Large intestine (tissue), 12 donors: ENCODE measurements around the gene CCDC88C. TPM values are rescaled to one million over a fixed set of nuclear protein-coding genes. Genes with fewer than 3 reads are reported as not detected.

ENCODE experiments used
- DNase-seq, 2 donors: peaks; one replicate each; pipeline versions ENCODE4 v3.0.0 to v3.0.0-alpha.2; 2013
- H3K27ac ChIP-seq: one replicate; pipeline ENCODE4 v1.5.1; 2013; ENCODE audit warnings: low read length
- H3K27me3 ChIP-seq: 2 replicates; pipeline ENCODE4 v1.6.1; 2013; ENCODE audit warnings: low read length; ENCODE audit not compliant: control insufficient read depth, insufficient read depth
- H3K36me3 ChIP-seq: 2 replicates; pipeline ENCODE4 v1.6.1; 2013; ENCODE audit warnings: low read length; ENCODE audit not compliant: control insufficient read depth, insufficient read depth
- H3K4me1 ChIP-seq: one replicate; pipeline ENCODE4 v1.6.1; 2013; ENCODE audit warnings: low read length; ENCODE audit not compliant: control insufficient read depth, insufficient read depth
- H3K4me3 ChIP-seq: one replicate; pipeline ENCODE4 v1.5.1; 2013; ENCODE audit warnings: low read length
- H3K9me3 ChIP-seq: one replicate; pipeline ENCODE4 v1.6.1; 2013; ENCODE audit warnings: mild to moderate bottlenecking, low read depth, low read length, moderate library complexity; ENCODE audit not compliant: control insufficient read depth
- WGBS: methylation state at CpG from one replicate; pipeline ENCODE4 v1.1.5; 2013; ENCODE audit warnings: low lambda C conversion rate; ENCODE audit not compliant: insufficient coverage; 5-methylcytosine and 5-hydroxymethylcytosine counted together
- long read RNA-seq, 11 donors: transcript quantifications; one replicate each; lab custom pipeline, GENCODE V29; 2026
- polyA plus RNA-seq: library from polyadenylated mRNA; unstranded; fragments of 120-200 nt; gene quantifications from one replicate; pipeline ENCODE4 v1.2.1, GENCODE V29; 2013

The CCDC88C gene, protein sequence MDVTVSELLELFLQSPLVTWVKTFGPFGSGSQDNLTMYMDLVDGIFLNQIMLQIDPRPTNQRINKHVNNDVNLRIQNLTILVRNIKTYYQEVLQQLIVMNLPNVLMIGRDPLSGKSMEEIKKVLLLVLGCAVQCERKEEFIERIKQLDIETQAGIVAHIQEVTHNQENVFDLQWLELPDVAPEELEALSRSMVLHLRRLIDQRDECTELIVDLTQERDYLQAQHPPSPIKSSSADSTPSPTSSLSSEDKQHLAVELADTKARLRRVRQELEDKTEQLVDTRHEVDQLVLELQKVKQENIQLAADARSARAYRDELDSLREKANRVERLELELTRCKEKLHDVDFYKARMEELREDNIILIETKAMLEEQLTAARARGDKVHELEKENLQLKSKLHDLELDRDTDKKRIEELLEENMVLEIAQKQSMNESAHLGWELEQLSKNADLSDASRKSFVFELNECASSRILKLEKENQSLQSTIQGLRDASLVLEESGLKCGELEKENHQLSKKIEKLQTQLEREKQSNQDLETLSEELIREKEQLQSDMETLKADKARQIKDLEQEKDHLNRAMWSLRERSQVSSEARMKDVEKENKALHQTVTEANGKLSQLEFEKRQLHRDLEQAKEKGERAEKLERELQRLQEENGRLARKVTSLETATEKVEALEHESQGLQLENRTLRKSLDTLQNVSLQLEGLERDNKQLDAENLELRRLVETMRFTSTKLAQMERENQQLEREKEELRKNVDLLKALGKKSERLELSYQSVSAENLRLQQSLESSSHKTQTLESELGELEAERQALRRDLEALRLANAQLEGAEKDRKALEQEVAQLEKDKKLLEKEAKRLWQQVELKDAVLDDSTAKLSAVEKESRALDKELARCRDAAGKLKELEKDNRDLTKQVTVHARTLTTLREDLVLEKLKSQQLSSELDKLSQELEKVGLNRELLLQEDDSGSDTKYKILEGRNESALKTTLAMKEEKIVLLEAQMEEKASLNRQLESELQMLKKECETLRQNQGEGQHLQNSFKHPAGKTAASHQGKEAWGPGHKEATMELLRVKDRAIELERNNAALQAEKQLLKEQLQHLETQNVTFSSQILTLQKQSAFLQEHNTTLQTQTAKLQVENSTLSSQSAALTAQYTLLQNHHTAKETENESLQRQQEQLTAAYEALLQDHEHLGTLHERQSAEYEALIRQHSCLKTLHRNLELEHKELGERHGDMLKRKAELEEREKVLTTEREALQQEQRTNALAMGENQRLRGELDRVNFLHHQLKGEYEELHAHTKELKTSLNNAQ (N-terminal part only)
- polyA plus RNA-seq, result 28.0 TPM
- long read RNA-seq, donor 1, result 0 reads
- long read RNA-seq, donor 2, result 0 reads
- long read RNA-seq, donor 3, result 0 reads
- long read RNA-seq, donor 4, result 0 reads
- long read RNA-seq, donor 5, partial matches to known transcripts, result 9 of 11 reads
- long read RNA-seq, donor 5, other reads (novel, unspliced or antisense), result 0 of 11 reads
- long read RNA-seq, donor 6, result 0 reads
- long read RNA-seq, donor 7, partial matches to known transcripts, result 0 of 2 reads
- long read RNA-seq, donor 7, other reads (novel, unspliced or antisense), result 0 of 2 reads
- long read RNA-seq, donor 8, result 0 reads
- long read RNA-seq, donor 9, result 0 reads
- long read RNA-seq, donor 10, partial matches to known transcripts, result 0 of 1 reads
- long read RNA-seq, donor 10, other reads (novel, unspliced or antisense), result 0 of 1 reads
- long read RNA-seq, donor 11, partial matches to known transcripts, result 0 of 1 reads
- long read RNA-seq, donor 11, other reads (novel, unspliced or antisense), result 0 of 1 reads

DNA sequence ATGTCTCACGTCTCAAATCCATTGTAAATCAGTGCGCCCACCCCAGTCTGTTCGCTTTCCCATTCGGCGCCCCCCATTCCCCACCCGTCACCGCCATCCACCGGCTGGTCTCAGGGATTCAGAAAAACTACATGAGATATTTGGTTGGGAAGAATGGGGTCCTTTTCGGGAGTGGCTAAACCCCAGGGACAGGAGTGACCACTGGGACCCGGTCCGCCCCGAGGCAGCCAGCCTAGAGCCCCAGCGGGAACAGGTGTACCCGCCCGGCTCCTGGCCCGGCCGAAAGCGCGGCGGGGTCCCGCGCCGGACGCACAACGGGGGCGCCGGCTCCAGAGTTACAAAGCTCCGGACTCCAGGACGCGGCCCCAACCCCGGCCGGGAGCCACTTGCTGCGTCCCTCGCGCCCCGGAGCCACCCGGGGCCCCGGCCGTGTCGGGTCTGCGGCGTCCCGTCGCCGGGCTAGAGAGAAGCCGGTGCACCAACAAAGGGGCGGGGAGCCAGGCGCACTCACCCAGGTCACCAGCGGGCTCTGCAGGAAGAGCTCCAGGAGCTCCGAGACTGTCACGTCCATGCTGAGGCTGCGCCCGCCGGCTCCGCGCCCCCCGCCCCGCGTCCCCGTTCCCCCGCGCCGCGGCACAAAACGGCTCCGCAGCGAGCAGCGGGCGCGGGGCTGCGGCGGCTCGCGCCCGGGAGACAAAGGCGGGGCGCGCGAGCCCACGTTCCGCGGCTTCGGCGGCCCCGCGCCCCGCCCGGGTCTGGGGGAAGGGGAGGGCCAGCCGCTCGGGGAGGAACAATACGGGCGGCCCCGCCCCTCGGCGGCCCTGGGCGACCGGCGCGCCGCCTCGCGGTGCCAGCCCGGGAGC lies at the start of gene CCDC88C:
CCDC88C (minus strand) TSS at position 701 of the 863 bp plus-strand sequence; CDS start at position 571, 130 bp downstream.
- Histone ChIP-seq H3K4me3 (peak within 1 kb of the TSS; percentile 71), H3K9me3 (no peaks in the 10 kb centered on the region), H3K36me3 (no peaks in the 10 kb centered on the region), H3K4me1 (peaks cover 41% of the 10 kb centered on the region), H3K27me3 (peaks cover 6% of the 10 kb centered on the region), H3K27ac (peak within 1 kb of the TSS; percentile 34)
- no CpG with 5 or more reads among the region's 103 CpGs for WGBS
- peak in 1 of 2 donors; percentile 88 for DNase-seq

DNA sequence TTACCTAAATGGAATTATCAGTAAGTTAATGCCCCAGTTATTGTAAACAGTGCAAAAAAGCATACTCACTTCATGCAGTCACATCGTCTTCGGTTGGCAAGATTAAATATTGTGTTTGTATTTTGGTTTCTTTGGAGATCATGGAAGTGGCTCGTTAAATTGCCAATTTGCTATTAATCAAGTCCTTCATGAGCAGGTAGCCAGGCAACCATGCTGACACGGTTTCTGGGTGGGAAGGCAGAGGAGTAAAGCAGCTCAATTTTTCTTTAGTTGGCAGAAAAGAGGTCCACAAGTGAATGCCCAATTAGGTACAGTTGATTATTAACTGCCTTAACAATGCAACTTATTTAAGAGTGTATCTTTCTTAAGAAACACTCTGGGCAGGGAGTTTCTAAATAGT lies 48.6 kb upstream of the CCDC88C start:
- 40% methylated on average over 2 of the region's 4 CpGs for WGBS
- no peaks in the 10 kb centered on the region for H3K9me3 ChIP-seq
- no peaks in the 10 kb centered on the region for H3K4me1 ChIP-seq
- peaks cover 64% of the 10 kb centered on the region for H3K36me3 ChIP-seq
- H3K4me3 ChIP-seq, result no peak overlapping the region
- no peaks in the 10 kb centered on the region for H3K27me3 ChIP-seq
- H3K27ac ChIP-seq, result no peak overlapping the region
- no peak for DNase-seq

DNA sequence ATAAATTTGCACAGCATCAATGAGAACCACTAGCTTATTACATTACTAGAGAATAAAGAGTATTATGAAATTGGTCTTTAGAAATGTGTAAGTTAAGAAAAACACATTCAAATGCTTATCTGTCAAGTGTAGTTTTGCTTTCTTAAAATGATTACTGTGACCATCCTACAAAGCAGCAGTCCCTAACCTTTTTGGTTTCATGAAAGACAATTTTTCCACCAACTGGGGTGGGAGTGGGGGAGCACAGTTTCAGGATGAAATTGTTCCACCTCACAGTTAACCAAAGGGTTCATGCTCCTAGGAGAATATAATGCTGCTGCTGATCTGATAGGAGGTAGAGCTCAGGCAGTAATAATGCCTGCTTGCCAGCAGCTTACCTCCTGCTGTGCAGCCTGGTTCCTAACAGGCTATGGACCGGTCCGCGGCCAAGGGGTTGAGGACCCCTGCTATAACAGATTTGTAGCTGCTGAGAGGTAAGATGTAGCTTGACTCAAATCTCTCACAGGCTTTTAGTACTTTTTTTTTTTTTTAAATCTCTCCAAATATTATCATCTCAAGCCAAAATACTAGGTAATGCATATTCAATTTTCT lies 47.1 kb upstream of the CCDC88C start:
- Histone ChIP-seq H3K9me3 (no peaks in the 10 kb centered on the region), H3K27ac (no peak overlapping the region), H3K36me3 (peaks cover 66% of the 10 kb centered on the region), H3K4me3 (no peak overlapping the region), H3K27me3 (no peaks in the 10 kb centered on the region), H3K4me1 (no peaks in the 10 kb centered on the region)
- 50% methylated on average over 2 of the region's 3 CpGs for WGBS
- no peak for DNase-seq

DNA sequence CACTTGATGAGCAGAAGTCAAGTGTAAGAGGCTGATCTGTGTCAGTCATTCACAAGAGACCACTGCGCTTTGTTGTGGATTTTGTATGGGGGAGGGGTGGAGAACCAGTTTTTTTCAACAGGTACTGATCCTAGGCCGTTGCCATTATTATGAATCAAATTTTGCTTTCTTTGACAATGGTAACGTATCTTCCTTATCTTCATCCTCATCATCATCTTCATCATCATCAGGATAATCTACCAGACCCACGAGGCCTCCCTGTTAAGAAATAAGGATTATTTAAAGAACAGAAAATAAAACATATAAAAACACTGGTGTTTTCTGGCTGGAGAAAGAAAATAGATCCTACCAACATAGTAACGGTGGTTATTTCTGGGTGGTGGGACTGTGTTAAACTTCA lies 41.0 kb upstream of the CCDC88C start:
- 80% methylated on average over 1 of the region's 5 CpGs for WGBS
- Histone ChIP-seq H3K4me1 (no peaks in the 10 kb centered on the region), H3K27me3 (no peaks in the 10 kb centered on the region), H3K27ac (no peak overlapping the region), H3K36me3 (peaks cover 61% of the 10 kb centered on the region), H3K9me3 (no peaks in the 10 kb centered on the region), H3K4me3 (no peak overlapping the region)
- no peak for DNase-seq

DNA sequence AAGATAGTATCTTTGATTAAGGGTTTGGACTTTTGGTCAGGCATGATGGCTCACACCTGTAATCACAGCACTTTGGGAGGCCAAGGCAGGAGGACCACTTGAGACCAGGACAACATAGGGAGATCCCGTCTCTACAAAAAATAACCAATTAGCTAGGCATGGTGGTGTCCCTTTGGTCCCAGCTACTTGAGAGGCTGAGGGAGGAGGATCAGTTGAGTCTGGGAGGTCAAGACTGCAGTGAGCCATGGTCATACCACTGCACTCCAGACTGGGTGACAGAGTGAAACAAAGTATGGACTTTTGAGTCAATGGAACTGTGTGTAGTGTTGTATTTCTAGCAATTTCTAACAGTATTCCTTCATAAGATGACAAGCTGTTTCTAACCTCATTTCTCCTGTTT lies 38.7 kb upstream of the CCDC88C start:
- Histone ChIP-seq H3K9me3 (no peaks in the 10 kb centered on the region), H3K27ac (no peak overlapping the region), H3K4me3 (no peak overlapping the region), H3K4me1 (no peaks in the 10 kb centered on the region), H3K27me3 (no peaks in the 10 kb centered on the region), H3K36me3 (peaks cover 44% of the 10 kb centered on the region)
- no CpG with 5 or more reads among the region's 1 CpG for WGBS
- no peak for DNase-seq

DNA sequence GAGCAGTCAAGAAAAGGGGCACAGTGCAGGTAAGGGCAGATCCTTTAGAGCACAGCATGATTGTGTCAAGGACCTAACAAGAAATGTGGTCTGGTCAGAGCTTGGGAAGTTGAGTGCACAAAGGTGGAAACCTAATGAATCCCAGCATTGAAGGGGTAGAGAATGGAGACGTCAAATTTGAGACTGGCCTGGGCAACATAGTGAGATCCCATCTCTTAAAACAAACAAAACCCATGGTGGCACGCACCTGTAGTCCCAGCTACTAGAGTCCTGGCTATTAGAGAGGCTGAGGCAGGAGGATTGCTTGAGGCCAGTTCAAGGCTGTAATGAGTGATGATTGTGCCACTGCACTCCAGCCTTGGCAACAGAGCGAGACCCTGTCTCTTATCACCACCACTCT lies 37.0 kb upstream of the CCDC88C start:
- H3K9me3 ChIP-seq, result no peaks in the 10 kb centered on the region
- no peak overlapping the region for H3K27ac ChIP-seq
- peaks cover 29% of the 10 kb centered on the region for H3K36me3 ChIP-seq
- H3K27me3 ChIP-seq, result no peaks in the 10 kb centered on the region
- H3K4me1 ChIP-seq, result no peaks in the 10 kb centered on the region
- H3K4me3 ChIP-seq, result no peak overlapping the region
- no CpG with 5 or more reads among the region's 3 CpGs for WGBS
- no peak for DNase-seq

DNA sequence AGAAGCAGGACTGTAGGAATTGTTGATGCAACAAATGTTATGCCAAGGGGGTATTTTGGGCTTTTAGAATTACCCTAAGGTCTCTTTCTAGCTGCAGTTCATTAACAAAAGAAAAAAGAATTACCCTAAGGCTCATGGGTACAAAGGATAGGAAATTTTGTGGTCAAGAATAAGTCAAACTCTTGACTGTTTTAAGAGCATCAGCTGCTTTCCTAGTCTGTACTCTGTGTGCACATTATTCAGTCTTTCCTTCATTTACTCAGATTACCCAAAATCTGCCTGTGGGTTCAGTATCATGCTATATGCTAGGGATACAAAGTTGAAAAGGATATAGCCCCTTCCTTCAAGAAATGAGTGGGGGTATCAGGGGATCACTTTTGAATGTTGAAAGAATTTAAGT lies 36.5 kb upstream of the CCDC88C start:
- peaks cover 26% of the 10 kb centered on the region for H3K36me3 ChIP-seq
- no peak overlapping the region for H3K27ac ChIP-seq
- H3K9me3 ChIP-seq, result no peaks in the 10 kb centered on the region
- H3K4me1 ChIP-seq, result no peaks in the 10 kb centered on the region
- H3K4me3 ChIP-seq, result no peak overlapping the region
- no peaks in the 10 kb centered on the region for H3K27me3 ChIP-seq
- no peak for DNase-seq

DNA sequence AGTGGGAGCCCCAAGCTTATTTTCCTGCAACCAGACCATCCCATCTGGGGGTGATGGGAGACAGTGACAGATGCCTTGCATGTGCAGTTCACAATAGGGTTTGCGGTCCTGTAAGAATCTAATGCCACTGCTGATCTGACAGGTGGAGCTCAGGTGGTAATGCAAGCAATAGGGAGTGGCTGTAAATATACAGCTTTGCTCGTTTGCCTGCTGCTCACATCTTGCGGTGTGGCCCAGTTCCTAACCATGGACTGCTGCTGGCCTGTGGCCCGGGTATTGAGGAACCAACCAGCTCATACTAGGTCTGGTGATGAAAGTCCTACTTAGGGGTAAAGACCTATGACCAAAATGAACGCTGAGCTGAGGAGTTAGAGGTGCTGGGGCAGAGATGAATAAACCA lies 36.1 kb upstream of the CCDC88C start:
- Histone ChIP-seq H3K4me3 (no peak overlapping the region), H3K27me3 (no peaks in the 10 kb centered on the region), H3K9me3 (no peaks in the 10 kb centered on the region), H3K4me1 (no peaks in the 10 kb centered on the region), H3K27ac (no peak overlapping the region), H3K36me3 (peaks cover 22% of the 10 kb centered on the region)
- 86% methylated on average over 1 of the region's 5 CpGs for WGBS
- peak; percentile 9 to 14 for DNase-seq
